IMR-90 (cell line): Measurements from ENCODE around the gene ATP11A.

Experiments
- BHLHE40 ChIP-seq: fragments of 150-350 bp; IDR thresholded peaks from 2 replicates; pipeline ENCODE4 v1.6.1; 2016; ENCODE audit warnings: mild to moderate bottlenecking, low read depth, low read length
- CEBPB ChIP-seq: IDR thresholded peaks from 2 replicates; pipeline ENCODE4 v1.6.1; 2012; ENCODE audit warnings: low read depth, low read length, improper control_type of control experiment
- CHD1 ChIP-seq: IDR thresholded peaks from 2 replicates; pipeline ENCODE4 v1.6.1; 2012; ENCODE audit warnings: low read depth, low read length, improper control_type of control experiment
- CTCF ChIP-seq: conservative IDR thresholded peaks from 2 replicates; pipeline ENCODE4 v1.5.1; 2012; ENCODE audit warnings: mild to moderate bottlenecking, low read depth, low read length, improper control_type of control experiment
- FOS ChIP-seq: fragments of 150-350 bp; IDR thresholded peaks from 2 replicates; pipeline ENCODE4 v1.6.1; 2016; ENCODE audit warnings: low read depth, low read length
- MAZ ChIP-seq: IDR thresholded peaks from 2 replicates; pipeline ENCODE4 v1.6.1; 2012; ENCODE audit warnings: low read depth, mild to moderate bottlenecking, low read length, improper control_type of control experiment, moderate library complexity, borderline replicate concordance
- MXI1 ChIP-seq: IDR thresholded peaks from 2 replicates; pipeline ENCODE4 v1.6.1; 2012; ENCODE audit warnings: low read depth, mild to moderate bottlenecking, low read length, moderate library complexity, borderline replicate concordance
- NFE2L2 ChIP-seq: fragments of 150-350 bp; IDR thresholded peaks from 2 replicates; pipeline ENCODE4 v1.6.1; 2016; ENCODE audit warnings: low read depth, mild to moderate bottlenecking, low read length
- POLR2A ChIP-seq: IDR thresholded peaks from 2 replicates; pipeline ENCODE4 v1.6.1; 2012; ENCODE audit warnings: mild to moderate bottlenecking, low read depth, low read length
- RAD21 ChIP-seq: IDR thresholded peaks from 2 replicates; pipeline ENCODE4 v1.6.1; 2012; ENCODE audit warnings: low read length, improper control_type of control experiment
- RCOR1 ChIP-seq: IDR thresholded peaks from 2 replicates; pipeline ENCODE4 v1.6.1; 2012; ENCODE audit warnings: mild to moderate bottlenecking, low read length, improper control_type of control experiment; ENCODE audit not compliant: insufficient replicate concordance
- RFX5 ChIP-seq: IDR thresholded peaks from 2 replicates; pipeline ENCODE4 v1.8.0; 2012; ENCODE audit warnings: low read depth, mild to moderate bottlenecking, low read length, moderate library complexity
- SMC3 ChIP-seq: fragments of 150-350 bp; IDR thresholded peaks from 2 replicates; pipeline ENCODE4 v1.6.1; 2016; ENCODE audit warnings: low read depth, mild to moderate bottlenecking, antibody characterized with exemption, low read length, moderate library complexity
- USF2 ChIP-seq: fragments of 150-350 bp; IDR thresholded peaks from 2 replicates; pipeline ENCODE4 v1.6.1; 2017; ENCODE audit warnings: mild to moderate bottlenecking, antibody characterized with exemption, low read length, low read depth

DNA sequence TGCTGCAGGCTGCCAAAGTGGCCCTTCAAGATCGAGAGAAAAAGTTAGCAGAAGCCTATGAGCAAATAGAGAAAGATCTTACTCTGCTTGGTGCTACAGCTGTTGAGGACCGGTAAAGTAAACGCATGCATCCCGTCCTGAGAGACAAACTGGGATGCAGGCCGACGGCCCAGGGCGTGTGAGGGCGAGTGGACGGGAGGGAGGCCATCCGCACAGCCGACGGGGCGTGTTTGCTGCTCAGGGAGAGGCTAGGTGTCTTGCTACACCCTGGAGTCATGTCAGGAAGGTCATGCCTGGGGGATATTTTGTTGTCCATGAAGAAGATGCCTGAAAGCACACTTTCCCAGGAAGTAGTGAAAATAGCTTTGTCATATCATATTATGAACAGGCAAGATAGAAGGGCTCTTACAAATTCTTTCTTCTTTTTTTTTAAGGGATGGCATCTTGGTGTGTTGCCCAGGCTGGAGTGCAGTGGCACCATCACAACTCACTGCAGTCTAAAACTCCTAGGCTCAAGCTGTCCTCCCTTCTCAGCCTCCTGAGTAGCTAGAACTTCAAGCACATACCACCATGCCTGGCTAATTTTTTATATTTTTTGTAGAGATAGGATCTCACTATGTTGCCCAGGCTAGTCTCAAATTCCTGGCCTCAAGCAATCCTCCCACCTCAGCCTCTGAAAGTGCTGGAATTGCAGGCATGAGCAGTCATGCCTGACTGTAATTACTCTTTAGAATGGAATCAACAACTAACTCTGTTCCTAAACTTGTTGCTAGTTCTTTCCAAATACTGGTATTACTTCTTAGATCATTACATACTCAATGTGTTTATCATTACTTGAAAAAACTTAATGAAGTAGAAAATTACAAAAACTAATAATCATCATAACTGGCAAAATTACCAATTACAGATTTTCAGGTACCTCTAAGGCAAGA is 161.5 kb downstream of the ATP11A start:
- TF ChIP-seq POLR2A (no peak), USF2 (no peak), CTCF (no peak), RCOR1 (no peak), SMC3 (no peak), BHLHE40 (no peak), RAD21 (no peak), CEBPB (no peak), FOS (no peak), RFX5 (no peak), CHD1 (no peak), NFE2L2 (no peak), MAZ (no peak), MXI1 (no peak)
